GM18526 (cell line): Measurements from ENCODE around the gene GRIK4.

Experiments used
- POLR2A ChIP-seq: IDR thresholded peaks from 3 replicates; pipeline ENCODE4 v1.6.1; 2011; ENCODE audit not compliant: insufficient read length; ENCODE audit errors: extremely low read depth

The GRIK4 gene

GRCh38 chr11:120667934-120668333 is 156.4 kb downstream of the GRIK4 start:
- TF ChIP-seq POLR2A = no peak

GRCh38 chr11:120668537-120668936 is 157.0 kb downstream of the GRIK4 start:
- no peak for TF ChIP-seq POLR2A

- no peak for TF ChIP-seq POLR2A
Observed at GRCh38 chr11:120674542-120674941, 163.0 kb downstream of the GRIK4 start.

- no peak for TF ChIP-seq POLR2A
Observed at GRCh38 chr11:120675171-120675570, 163.6 kb downstream of the GRIK4 start.

- no peak for TF ChIP-seq POLR2A
Observed at GRCh38 chr11:120676991-120677390, 165.4 kb downstream of the GRIK4 start.

GRCh38 chr11:120680322-120680721 is 168.8 kb downstream of the GRIK4 start:
- no peak for TF ChIP-seq POLR2A

- TF ChIP-seq POLR2A = no peak
Observed at GRCh38 chr11:120681434-120682331, 170.1 kb downstream of the GRIK4 start.

GRCh38 chr11:120682332-120682649 is 170.7 kb downstream of the GRIK4 start:
- TF ChIP-seq POLR2A = no peak

- no peak for TF ChIP-seq POLR2A
Observed at GRCh38 chr11:120682866-120683265, 171.3 kb downstream of the GRIK4 start.

- no peak for TF ChIP-seq POLR2A
Observed at GRCh38 chr11:120686516-120686915, 175.0 kb downstream of the GRIK4 start.

GRCh38 chr11:120688163-120688562 is 176.6 kb downstream of the GRIK4 start:
- no peak for TF ChIP-seq POLR2A

GRCh38 chr11:120689596-120690275 is 178.2 kb downstream of the GRIK4 start:
- no peak for TF ChIP-seq POLR2A

GRCh38 chr11:120690406-120690805 is 178.9 kb downstream of the GRIK4 start:
- TF ChIP-seq POLR2A = no peak

GRCh38 chr11:120694726-120695125 is 183.2 kb downstream of the GRIK4 start:
- no peak for TF ChIP-seq POLR2A

- TF ChIP-seq POLR2A = no peak
Observed at GRCh38 chr11:120695426-120695825, 183.9 kb downstream of the GRIK4 start.

GRCh38 chr11:120695939-120696338 is 184.4 kb downstream of the GRIK4 start:
- no peak for TF ChIP-seq POLR2A

GRCh38 chr11:120696597-120697218 is 185.2 kb downstream of the GRIK4 start:
- no peak for TF ChIP-seq POLR2A

GRCh38 chr11:120698918-120699317 is 187.4 kb downstream of the GRIK4 start:
- TF ChIP-seq POLR2A = no peak
